ENCODE measurements around the gene TMEM126B.
"Not testable (repeated sequence)": the region's sequence is repeated elsewhere in the genome, so short reads cannot be mapped to it uniquely, and the experiment has no call there.

Gene TMEM126B

GRCh38 chr11:85627998-85628770, at the start of gene TMEM126B:
Gene TMEM126B (plus strand): TSS chr11:85628593. CDS start chr11:85628608, 15 bp downstream.
- peak; percentile 99 for DNase-seq

DNA sequence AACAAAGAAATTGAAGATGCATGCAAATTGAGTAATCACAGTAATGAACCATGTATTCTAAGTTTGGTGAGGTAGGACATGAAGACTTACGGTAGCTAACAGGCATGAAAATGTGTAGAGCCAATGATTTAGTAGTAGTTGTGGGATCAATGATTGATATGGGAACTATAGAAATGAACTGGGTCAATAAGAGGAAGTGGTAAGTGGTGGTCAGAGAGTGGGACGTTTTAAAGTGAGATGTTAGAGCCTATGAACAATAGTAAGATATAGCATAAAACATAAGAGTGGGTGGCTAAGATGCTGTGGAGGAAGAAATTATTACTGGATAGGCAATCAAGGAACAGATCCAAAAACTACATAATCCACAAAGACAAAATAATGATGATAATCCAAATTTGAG, 46.3 kb upstream of the TMEM126B start:
- DNase-seq = no peak

DNA sequence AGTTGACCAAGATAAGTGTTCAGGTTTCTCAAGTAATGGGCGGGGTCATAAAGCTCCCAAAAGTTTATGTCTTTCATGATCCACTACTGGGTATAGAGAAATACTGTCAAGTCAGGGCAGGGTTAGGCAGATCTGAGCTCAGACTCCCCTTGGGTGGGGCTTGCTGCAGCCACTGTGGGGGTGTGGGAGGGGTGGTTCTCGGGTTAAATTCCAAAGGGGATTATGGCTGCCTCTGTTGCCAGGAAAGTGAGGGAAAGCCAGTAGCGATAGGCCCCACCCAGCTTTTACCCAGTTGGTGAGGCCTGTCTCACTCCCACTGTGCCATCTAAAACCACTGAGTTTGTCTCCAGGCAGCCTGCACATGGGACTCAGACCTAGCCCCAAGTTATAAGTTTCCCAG, 39.0 kb upstream of the TMEM126B start:
- DNase-seq = no peak

DNA sequence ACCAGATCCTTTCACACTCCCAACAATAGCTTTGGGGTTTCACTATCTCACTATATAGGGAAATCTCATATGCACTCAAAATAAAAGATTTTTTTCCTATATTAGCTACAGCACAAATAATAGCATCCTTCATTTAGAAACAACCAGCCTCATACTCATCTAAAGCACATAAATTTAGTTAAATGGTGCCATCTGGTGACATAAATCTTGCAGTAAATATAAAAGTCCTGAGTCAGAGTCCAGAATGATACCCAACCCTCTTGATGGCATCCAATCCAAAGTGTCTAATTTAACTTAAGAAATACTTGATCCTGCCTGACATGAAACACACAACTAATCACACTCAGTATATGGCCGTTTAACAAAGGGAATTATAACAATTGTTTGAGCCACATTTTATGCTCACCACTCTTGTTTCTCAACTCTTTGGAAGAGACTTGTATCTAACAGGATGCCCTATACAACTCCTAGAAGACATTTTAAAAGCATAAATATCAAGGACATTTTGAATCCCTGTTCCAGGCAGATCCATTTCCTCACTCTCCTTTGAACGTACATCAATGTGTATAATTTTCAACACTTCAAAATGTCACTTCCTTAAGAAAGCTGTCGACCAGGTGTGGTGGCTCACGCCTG, 37.4 kb upstream of the TMEM126B start:
- no peak for DNase-seq

DNA sequence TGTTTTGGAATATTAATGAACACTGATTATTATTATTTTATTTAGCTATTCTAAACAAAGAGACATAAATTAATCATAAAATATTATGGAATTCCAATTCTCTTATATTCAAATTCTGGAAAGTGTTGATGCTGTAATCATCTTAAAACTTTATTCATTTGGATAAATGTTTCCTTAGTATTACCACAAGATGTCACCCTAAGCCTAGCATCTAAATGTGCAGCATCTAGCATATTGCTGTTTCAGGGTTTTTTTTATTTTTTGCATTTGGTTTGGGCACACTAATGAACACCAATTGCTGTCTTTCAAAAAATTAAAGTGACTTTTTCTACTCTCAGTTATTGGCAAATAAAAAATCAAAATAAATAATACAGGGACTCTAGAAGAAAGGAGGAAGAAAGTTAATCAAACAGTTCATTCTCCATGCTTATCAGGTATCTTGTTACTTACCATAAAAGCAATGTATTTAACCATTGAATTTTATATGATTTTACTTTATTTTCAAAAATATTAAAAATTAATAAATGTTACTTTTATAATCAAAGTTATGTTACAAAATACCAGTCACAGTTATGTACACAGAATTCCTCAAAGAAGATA, 33.0 kb upstream of the TMEM126B start:
- DNase-seq = no peak

DNA sequence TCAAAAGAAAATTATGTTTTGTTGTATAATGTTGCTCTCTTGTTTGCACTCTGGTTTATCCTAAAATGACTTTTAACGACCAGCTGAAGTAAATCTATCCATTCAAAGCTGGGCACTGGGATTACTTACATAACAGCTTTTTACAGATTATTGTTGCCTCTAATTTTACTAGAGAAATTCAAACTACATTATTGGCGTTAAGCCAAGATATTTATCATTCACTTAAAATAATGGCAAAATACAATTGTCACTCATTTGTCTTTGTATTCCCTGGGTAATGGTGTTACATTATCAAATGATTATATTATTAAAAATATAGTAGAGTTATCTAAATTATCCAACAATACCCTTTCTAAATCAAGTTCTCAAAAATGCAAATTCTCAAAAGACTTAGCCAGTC, 31.5 kb upstream of the TMEM126B start:
- DNase-seq = no peak

GRCh38 chr11:85599083-85599482, 29.3 kb upstream of the TMEM126B start:
- no peak for DNase-seq

- no peak for DNase-seq
Measured at GRCh38 chr11:85602526-85603213, 25.7 kb upstream of the TMEM126B start.

GRCh38 chr11:85603220-85603619, 25.2 kb upstream of the TMEM126B start:
- DNase-seq = no peak

GRCh38 chr11:85606237-85606636, 22.2 kb upstream of the TMEM126B start:
- not testable (repeated sequence) for DNase-seq

DNA sequence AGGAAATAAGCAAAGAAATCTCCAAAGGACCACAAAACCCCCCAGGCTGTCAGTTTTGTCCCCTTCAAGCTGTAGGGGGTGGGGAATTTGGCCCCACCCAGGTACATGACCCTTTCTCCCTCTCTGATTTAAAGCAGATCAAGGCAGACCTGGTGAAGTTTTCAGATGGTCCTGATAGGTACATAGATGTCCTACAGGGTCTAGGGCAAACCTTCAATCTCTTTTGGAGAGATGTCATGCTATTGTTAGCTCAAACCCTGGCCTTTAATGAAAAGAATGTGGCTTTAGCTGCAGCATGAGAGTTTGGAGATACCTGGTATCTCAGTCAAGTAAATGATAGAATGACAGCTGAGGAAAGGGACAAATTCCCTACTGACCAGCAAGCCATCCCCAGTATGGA, 19.8 kb upstream of the TMEM126B start:
- DNase-seq = not testable (repeated sequence)

DNA sequence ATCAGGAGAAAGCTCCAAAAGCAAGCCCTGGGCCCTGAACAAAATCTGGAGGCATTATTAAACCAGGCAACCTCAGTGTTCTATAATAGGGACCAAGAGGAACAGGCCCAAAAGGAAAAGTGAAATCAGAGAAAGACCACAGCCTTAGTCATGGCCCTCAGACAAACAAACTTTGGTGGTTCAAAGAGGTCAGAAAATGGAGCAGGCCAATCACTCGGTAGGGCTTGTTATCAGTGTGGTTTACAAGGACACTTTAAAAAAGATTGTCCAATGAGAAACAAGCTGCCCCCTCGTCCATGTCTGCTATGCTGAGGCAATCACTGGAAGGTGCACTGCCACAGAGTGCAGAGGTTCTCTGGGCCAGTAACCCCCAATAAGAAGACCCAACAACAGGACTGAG, 19.1 kb upstream of the TMEM126B start:
- not testable (repeated sequence) for DNase-seq

GRCh38 chr11:85611643-85612042, 16.8 kb upstream of the TMEM126B start:
- not testable (repeated sequence) for DNase-seq

GRCh38 chr11:85619499-85619898, 8.9 kb upstream of the TMEM126B start:
- no peak for DNase-seq

DNA sequence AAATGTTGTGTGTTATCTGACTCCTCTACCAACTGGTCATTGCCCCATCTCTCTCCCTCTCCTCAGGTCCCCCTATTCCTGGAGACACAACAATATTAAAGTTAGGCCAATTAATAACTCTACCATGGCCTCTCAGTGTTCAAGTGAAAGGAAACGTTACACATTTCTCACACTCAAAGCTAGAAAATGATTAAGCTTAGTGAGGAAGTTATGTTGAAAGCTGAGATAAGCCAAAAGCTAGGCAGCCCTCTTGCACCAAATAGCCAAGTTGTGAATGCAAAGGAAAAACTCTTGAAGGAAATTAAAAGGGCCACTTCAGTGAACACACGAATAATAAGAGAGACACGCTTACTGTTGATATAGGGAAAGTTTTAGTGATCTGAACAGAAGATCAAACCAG, 8.1 kb upstream of the TMEM126B start:
- no peak for DNase-seq

- DNase-seq = no peak
Measured at GRCh38 chr11:85626496-85626895, 1.9 kb upstream of the TMEM126B start.

GRCh38 chr11:85627332-85627997, 928 bp upstream of the TMEM126B start, which contains the start of gene DLG2:
Gene DLG2 (minus strand): TSS chr11:85627344.
- DNase-seq = no peak

- DNase-seq = peak; percentile 42
Measured at GRCh38 chr11:85628771-85629341, 463 bp downstream of the TMEM126B start.

- no peak for DNase-seq
Measured at GRCh38 chr11:85634747-85635146, 6.4 kb downstream of the TMEM126B start.

GRCh38 chr11:85643191-85643614, 14.8 kb downstream of the TMEM126B start:
- no peak for DNase-seq

DNA sequence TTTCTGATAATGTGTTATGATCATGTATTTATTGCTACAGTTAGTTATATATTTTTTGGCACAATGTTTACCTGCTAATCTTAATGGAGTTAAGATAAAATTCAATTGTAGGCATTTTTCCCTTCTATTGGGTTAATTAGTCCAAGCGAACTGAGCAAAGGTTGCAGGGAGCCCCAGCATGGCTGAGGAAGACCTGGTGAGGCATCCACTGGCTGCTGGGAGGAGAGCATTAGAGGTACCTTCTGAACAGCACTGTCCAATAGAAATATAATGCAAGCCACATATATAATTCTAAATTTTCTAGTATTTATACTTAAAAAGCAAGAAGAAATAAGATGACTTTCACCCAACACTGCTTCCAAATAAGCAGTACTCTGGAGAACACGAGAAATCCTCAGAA, 18.7 kb downstream of the TMEM126B start:
- no peak for DNase-seq

GRCh38 chr11:85647604-85648299, 19.4 kb downstream of the TMEM126B start, which contains the start of gene TMEM126A:
Gene TMEM126A (plus strand): TSS chr11:85647967. CDS start chr11:85650256, 2,289 bp downstream.
- DNase-seq = peak; percentile 95
